Natural killer cell treated with Interleukin-12 subunit alpha and Interleukin-12 subunit beta and Interleukin-15 and Interleukin-18, amount 100 ng/mL, for 72 hours (primary cell): ENCODE data around the gene TNF. TPM values are rescaled to one million over a fixed set of nuclear protein-coding genes. Genes with fewer than 3 reads are reported as not detected.
A peak's percentile ranks its signal among the peaks of the same experiment; 100 is the strongest.
"Not testable (repeated sequence)": the region's sequence is repeated elsewhere in the genome, so short reads cannot be mapped to it uniquely, and the experiment has no call there.

Experiments
- ATAC-seq, 2 donors: fragments of 150-1000 bp; cut with Tn5 transposase in 1 of 2; sonication (Bioruptor Pico), chemical (Tn5 transposase) in 1 of 2; 2 replicates each; pipeline ENCODE4 v1.10.0; 2021
- DNase-seq: peaks from one replicate; pipeline ENCODE4 v3.0.0; 2022; ENCODE audit warnings: low spot score
- H3K27ac Mint-ChIP-seq, 2 donors: 1 replicate in 1 of 2; 2 replicates in 1 of 2; pipeline ENCODE4 v1.8.0; 2022; ENCODE audit warnings: mixed read lengths in 2 of 2, mild to moderate bottlenecking in 1 of 2, moderate library complexity in 1 of 2
- H3K27me3 Mint-ChIP-seq, 2 donors: 1 replicate in 1 of 2; 2 replicates in 1 of 2; pipeline ENCODE4 v1.8.0; 2022; ENCODE audit warnings: mixed read lengths in 2 of 2
- H3K36me3 Mint-ChIP-seq: one replicate; pipeline ENCODE4 v1.8.0; 2022; ENCODE audit warnings: mixed read lengths
- H3K4me1 Mint-ChIP-seq, 2 donors: 1 replicate in 1 of 2; 2 replicates in 1 of 2; pipeline ENCODE4 v1.8.0; 2022; ENCODE audit warnings: low read depth in 2 of 2, mixed read lengths in 2 of 2, mild to moderate bottlenecking in 1 of 2
- H3K4me3 Mint-ChIP-seq: one replicate; pipeline ENCODE4 v1.8.0; 2022; ENCODE audit warnings: mixed read lengths
- H3K9me3 Mint-ChIP-seq: 2 replicates; pipeline ENCODE4 v1.8.0; 2022; ENCODE audit warnings: mixed read lengths
- total RNA-seq, 2 donors: library from RNA; stranded (reverse); gene quantifications; one replicate each; pipeline ENCODE4 v1.2.3, GENCODE V29; 2022

The TNF gene
- total RNA-seq, 2 donors from 2014 or later = 320 to 420 TPM

DNA sequence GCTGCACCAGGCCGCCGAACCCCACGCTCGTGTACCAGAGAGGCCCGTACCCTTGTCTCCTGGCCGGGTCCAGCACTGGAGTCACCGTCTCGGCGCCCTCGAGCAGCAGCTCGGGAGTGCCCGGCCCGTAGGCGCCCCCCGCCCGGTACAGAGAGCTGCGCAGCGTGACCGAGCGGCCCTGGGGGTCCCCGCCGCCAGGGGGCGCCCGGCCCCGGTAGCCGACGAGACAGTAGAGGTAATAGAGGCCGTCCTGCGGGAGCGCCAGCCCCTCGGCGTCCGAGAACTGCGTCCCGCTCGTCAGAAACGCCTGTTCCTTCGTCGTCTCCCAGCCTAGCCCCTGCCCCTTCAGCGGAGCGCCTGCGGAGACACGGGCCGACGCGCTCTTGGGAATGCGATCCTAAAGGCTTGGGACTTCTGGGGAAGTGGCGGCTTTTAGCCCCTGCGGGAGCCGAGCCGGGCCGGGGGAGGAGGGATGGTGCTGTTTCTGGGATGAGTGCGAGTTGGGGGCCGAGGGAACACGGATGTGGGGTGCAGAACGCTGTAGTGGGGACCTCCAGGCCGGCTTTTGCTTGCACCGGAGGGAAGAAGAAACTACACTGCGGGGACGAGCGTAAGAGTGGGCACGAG lies 5.6 kb downstream of the TNF start:
- peak overlapping the region; percentile 88 to 92 for H3K27ac Mint-ChIP-seq
- ATAC-seq (peak; percentile 83 to 86), DNase-seq (peak; percentile 91)
- no peaks in the 10 kb centered on the region for H3K9me3 Mint-ChIP-seq
- H3K27me3 Mint-ChIP-seq = no peaks in the 10 kb centered on the region
- H3K4me1 Mint-ChIP-seq = peaks cover 62 to 69% of the 10 kb centered on the region in 2 donors
- peaks cover 21% of the 10 kb centered on the region for H3K36me3 Mint-ChIP-seq
- peak overlapping the region; percentile 100 for H3K4me3 Mint-ChIP-seq

DNA sequence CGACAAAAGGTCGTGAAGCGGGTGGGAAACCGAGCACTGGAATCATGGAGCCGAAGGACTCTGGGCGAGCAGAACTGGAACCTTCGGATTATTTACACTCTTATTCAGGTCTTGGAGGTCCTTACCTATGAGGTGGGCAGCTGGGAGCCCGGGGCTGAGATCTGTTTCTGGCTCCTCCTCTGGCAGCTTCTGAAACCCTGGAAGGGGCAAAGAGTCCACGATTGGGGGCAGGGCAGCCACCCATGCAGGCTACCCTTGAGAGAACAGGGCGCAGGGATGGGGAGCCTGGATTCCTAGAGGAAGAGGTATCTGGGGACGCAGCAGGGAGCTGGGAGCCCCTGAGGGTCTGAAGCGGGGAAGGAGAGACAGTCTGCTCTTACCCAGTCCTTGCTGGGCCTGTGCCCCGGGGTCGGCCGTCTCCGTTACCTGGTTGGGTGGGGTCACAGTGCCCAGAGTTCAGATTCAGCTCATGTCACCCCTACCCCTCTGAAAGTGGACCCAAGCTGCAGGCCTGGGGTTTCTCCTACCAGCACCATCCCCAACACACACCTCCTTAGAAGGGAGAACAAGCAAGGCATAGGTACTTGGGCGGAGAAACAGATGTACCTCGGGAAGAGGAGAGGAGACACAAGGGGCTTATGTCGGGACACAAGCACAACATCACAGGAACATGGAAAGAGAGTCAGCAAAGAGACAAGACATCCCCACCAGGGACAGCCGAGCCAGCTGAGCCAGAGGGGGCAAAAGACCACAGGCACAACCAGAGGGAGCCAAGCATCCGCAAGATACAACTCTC lies 6.3 kb downstream of the TNF start:
- no peaks in the 10 kb centered on the region for H3K27me3 Mint-ChIP-seq
- no peaks in the 10 kb centered on the region for H3K9me3 Mint-ChIP-seq
- H3K4me3 Mint-ChIP-seq = peak overlapping the region; percentile 100
- peak overlapping the region; percentile 88 to 92 for H3K27ac Mint-ChIP-seq
- no peak for ATAC-seq
- no peak for DNase-seq
- H3K36me3 Mint-ChIP-seq = peaks cover 14% of the 10 kb centered on the region
- H3K4me1 Mint-ChIP-seq = peaks cover 60 to 69% of the 10 kb centered on the region in 2 donors

DNA sequence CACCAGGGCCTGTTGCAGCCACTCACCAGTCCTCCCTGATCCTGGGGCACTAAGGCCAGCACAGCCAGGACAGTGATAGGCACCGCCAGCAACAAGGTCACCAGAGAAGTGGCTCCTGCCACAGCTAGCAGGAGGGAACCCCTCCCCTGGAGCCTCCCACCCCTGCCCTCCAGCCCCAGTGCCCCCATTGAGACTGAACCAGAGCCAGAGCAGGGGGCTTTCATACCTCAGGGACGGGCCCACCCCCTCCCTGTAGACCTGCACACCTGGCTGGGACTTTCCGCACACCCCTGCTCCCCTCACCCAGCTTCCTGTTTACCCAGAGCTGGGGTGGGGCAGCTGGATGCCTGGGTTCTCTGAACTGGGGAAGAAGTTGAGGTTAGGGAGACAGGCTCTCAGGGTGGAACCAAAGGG lies 6.9 kb downstream of the TNF start, which contains the start of gene LTB:
Gene LTB, minus strand, starts transcription at position 195 of the 414 bp plus-strand sequence. Its CDS starts 7 bp downstream, at position 188.
- Mint-ChIP-seq H3K4me1 (peaks cover 61 to 70% of the 10 kb centered on the region in 2 donors), H3K27me3 (no peaks in the 10 kb centered on the region), H3K4me3 (peak within 1 kb of the TSS; percentile 100), H3K36me3 (peaks cover 10% of the 10 kb centered on the region), H3K9me3 (no peaks in the 10 kb centered on the region), H3K27ac (peak within 1 kb of the TSS; percentile 88 to 92)
- no peak for ATAC-seq
- DNase-seq = no peak

DNA sequence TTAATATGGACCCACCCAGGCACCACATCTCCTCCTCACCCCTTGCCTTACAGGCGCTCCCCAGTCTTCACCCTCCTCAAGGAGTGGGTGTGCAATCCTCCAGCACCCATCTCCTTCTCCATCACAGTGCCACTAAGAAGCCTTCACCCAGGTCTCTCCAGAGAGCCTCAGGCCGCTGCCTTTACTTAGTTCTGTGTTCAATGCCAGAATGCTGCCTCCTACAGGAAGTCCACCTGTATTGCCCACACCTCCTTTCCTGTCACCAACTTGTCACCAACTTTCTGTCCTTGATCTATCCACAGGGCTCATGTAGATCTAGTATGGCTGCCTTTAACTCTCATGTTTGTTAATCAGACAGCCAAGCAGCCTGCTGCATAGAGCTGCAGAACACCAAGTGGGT lies 10.1 kb downstream of the TNF start:
- peaks cover 56 to 74% of the 10 kb centered on the region in 2 donors for H3K4me1 Mint-ChIP-seq
- H3K9me3 Mint-ChIP-seq = no peaks in the 10 kb centered on the region
- H3K27ac Mint-ChIP-seq = peak overlapping the region; percentile 87 to 88
- H3K27me3 Mint-ChIP-seq = no peaks in the 10 kb centered on the region
- H3K4me3 Mint-ChIP-seq = peak overlapping the region; percentile 64
- no peak for DNase-seq
- peaks cover 11% of the 10 kb centered on the region for H3K36me3 Mint-ChIP-seq
- ATAC-seq = no peak

DNA sequence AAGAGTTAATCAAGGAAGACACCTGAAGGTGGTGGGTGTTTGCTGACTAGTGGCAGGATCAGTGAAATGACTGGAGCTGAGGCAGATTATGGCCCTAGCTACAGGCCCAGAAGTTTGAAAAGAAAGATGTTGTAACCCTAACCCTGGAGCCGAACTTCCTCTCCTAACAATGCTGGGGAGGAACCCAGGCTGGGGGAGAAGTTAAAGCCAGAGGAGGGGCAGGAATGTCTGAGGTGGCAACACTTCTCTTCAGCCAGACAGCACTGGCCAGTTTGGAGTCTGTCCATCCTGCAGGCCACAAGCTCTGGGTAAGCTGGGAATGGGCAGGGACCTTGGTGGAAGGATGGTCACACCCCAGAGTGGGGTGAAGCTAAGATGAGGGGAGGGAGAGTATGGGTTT lies 10.6 kb downstream of the TNF start, which contains the start of gene LST1:
Gene LST1, plus strand, starts transcription at position 270 of the 400 bp plus-strand sequence. CDS start 1,023 bp downstream, outside the sequence.
- H3K4me3 Mint-ChIP-seq = peak within 1 kb of the TSS; percentile 90
- H3K9me3 Mint-ChIP-seq = no peaks in the 10 kb centered on the region
- DNase-seq (no peak), ATAC-seq (peak in 1 of 2 donors; percentile 14)
- peak within 1 kb of the TSS; percentile 87 to 88 for H3K27ac Mint-ChIP-seq
- peaks cover 9% of the 10 kb centered on the region for H3K36me3 Mint-ChIP-seq
- H3K27me3 Mint-ChIP-seq = no peaks in the 10 kb centered on the region
- H3K4me1 Mint-ChIP-seq = peaks cover 57 to 74% of the 10 kb centered on the region in 2 donors

DNA sequence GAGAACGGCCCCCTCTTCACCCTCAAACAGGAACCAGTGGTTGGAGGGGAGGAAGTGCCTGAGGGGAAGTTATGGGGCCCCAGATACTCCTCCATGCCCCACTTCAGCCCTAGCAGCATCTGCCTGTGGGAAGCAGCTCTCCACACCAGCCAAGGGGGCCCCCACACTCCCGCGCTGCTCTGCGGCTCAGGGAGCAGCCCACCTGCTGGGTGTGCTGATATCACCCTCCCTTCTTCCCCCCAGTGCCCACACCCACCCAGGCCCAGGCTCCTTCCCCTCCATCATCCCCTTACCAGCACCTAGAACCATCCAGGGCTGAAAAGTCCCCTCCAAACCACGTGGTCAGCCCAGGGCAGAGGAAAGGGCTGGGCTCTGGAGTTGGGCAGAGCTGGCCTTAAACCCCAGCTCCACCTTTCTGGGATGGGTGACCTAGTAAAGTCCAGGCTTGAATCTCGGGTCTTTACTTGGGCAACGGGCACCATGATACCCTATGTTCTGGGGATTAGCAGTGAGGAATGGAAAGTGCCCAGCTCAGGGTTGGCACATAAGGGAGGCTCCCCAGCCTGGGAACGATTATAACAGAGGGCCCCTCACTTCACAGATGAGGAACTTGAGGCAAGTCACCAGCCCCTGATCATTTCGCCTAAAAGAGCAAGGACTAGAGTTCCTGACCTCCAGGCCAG lies 11.4 kb downstream of the TNF start:
- H3K27ac Mint-ChIP-seq = peak overlapping the region; percentile 87 to 88

DNA sequence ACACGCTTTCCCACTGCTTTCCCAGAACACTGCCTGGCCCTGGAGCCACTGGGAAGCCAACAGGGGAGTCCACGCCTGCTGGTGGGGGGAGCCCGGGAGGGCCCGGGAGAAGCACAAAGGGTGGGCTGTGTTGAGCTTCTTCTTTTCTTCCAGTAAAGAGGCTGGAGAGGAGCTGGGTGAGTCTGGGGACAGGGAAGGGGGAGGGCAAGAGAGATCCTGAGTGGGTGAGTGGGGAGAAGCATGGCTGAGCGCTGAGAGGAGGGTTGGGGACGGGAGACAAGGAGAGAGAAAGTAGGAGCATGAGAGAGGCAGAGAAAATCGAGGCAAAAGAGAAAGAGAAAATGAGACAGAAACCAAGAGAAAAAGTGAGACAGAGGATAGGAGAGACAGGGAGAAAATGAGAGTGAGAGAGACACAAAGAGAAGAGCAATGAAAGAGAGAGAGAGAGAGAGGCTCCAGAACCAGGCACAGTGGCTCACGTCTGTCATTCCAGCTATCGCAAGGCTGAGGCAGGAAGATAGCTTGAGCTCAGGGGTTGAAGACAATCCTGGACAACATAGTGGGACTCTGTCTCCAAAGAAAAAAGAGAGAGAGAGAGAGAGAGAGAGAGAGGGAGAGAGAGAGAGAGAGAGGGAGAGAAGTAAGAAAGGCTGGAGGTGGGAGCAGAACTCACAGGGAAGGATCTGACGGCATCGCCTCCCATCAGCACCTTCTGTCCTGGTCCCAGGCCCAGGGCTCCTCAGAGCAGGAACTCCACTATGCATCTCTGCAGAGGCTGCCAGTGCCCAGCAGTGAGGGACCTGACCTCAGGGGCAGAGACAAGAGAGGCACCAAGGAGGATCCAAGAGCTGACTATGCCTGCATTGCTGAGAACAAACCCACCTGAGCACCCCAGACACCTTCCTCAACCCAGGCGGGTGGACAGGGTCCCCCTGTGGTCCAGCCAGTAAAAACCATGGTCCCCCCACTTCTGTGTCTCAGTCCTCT lies 12.7 kb downstream of the TNF start:
- Mint-ChIP-seq H3K36me3 (peaks cover 7% of the 10 kb centered on the region), H3K27me3 (no peaks in the 10 kb centered on the region), H3K4me1 (peaks cover 47 to 63% of the 10 kb centered on the region in 2 donors), H3K4me3 (peak overlapping the region; percentile 90), H3K9me3 (no peaks in the 10 kb centered on the region), H3K27ac (peak overlapping the region; percentile 87 to 88)
- peak; percentile 7 to 11 for ATAC-seq
- DNase-seq = no peak

More for the DNA sequence above, 11.4 kb downstream of the TNF start:
- ATAC-seq (peak; percentile 40 to 59), DNase-seq (no peak)
- Mint-ChIP-seq H3K4me3 (peak overlapping the region; percentile 90), H3K9me3 (no peaks in the 10 kb centered on the region), H3K27me3 (no peaks in the 10 kb centered on the region), H3K4me1 (peaks cover 50 to 67% of the 10 kb centered on the region in 2 donors), H3K36me3 (peaks cover 7% of the 10 kb centered on the region)

DNA sequence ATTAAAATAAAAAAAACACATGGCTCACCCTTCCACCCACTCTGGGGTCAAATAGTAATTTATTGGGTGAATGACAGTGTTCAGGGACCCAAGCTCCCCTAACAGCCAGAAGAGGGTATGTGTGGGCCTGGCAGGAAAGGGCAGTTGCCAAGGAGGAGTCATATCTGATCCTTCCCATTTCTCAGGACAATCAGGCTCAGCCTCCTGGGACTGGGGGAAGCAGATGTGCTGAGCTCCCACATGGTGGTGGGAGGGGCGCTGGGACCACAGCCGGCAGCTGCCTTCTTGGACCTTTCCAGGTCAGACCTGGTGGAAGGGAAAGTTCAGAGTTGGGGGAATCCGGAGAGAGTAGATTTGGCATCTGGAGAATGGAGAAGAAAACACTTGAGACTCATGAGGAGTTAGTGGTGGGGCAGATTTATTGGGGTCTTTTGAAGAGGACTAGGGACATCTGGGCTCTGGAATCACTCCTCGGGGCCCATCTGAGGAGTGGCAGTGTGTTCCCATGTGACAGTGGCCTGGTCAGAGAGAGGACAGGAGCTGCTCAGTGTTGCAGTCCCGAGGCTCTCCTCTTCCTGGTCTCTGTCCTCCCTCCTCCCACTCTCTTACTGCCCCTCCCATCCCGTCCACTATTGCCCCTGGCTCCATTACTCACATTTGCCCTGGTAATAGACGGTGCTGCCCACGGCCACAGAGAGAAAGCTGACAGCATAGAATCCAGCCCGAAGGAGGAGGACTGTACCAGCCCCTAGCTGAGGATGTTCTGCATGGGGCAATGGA lies 13.7 kb downstream of the TNF start:
- Mint-ChIP-seq H3K36me3 (peaks cover 7% of the 10 kb centered on the region), H3K27me3 (no peaks in the 10 kb centered on the region), H3K27ac (peak overlapping the region; percentile 85 to 87), H3K9me3 (no peaks in the 10 kb centered on the region), H3K4me3 (peak overlapping the region; percentile 1), H3K4me1 (peaks cover 52 to 64% of the 10 kb centered on the region in 2 donors)
- no peak for ATAC-seq
- DNase-seq = no peak

DNA sequence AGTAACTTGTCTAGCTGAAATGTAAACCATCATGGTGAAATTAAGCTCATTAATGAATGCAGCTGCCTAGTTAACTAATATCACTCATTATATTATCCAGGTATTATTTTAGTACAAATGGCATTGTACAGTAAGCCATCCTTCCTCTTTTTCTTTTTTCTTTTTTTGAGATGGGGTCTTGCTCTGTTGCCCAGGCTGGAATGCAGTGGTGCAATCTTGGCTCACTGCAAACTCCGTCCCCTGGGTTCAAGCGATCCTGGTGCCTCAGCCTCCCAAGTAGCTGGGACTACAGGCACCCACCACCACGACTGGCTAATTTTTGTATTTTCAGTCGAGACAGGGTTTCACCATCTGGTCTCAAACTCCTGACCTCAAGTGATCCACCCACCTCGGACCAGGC lies 15.3 kb downstream of the TNF start:
- peak overlapping the region in 1 of 2 donors; percentile 85 for H3K27ac Mint-ChIP-seq
- not testable (repeated sequence) for ATAC-seq, H3K27me3 Mint-ChIP-seq, H3K36me3 Mint-ChIP-seq, H3K9me3 Mint-ChIP-seq, DNase-seq
- H3K4me3 Mint-ChIP-seq = peak overlapping the region; percentile 20
- H3K4me1 Mint-ChIP-seq = peaks cover 54 to 59% of the 10 kb centered on the region in 2 donors

DNA sequence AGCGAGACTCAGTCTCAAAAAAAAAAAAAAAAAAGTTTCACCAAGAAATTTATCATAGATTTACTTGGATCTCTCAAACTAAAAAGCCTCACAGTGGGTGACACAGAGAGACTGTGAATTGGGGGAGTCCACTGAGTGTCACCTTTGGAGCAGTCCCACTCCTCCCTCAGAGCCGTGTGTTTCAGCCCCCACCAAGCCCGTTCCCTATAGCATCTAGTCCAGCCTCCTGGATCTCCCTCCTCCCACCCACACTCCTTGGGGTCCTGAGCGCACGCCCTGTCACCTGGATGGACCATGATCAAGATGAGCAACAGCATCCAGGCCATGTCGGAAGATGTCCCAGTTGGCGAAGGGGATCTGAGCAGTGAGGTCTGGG lies 17.0 kb downstream of the TNF start:
- Mint-ChIP-seq H3K27me3 (no peaks in the 10 kb centered on the region), H3K4me1 (peaks cover 50 to 51% of the 10 kb centered on the region in 2 donors), H3K9me3 (no peaks in the 10 kb centered on the region), H3K4me3 (peak overlapping the region; percentile 82), H3K27ac (peak overlapping the region; percentile 92 to 93), H3K36me3 (peaks cover 7% of the 10 kb centered on the region)
- ATAC-seq (peak; percentile 26 to 56), DNase-seq (no peak)

DNA sequence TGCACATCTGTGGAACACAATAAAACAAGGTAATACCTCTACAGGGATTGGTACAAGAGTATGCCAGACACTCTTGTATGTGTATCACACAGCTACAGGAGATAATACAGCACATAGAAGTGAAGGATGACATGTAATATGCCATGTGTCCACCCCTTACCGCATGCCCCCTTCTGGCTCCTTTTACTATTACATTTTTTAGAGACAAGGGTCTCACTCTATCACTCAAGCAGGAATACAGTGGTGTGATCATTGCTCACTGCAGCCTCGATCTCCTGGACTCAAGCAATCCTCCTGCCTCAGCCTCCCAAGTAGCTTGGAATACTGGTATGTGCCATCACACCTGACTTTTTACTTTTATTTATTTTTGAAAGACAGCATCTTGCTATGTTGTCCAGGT lies 21.6 kb downstream of the TNF start:
- Mint-ChIP-seq H3K4me1 (peaks cover 29 to 42% of the 10 kb centered on the region in 2 donors), H3K27me3 (no peaks in the 10 kb centered on the region), H3K36me3 (no peaks in the 10 kb centered on the region), H3K27ac (peak overlapping the region; percentile 61 to 87), H3K4me3 (peak overlapping the region; percentile 45), H3K9me3 (no peaks in the 10 kb centered on the region)
- DNase-seq (no peak), ATAC-seq (peak; percentile 46 to 62)

DNA sequence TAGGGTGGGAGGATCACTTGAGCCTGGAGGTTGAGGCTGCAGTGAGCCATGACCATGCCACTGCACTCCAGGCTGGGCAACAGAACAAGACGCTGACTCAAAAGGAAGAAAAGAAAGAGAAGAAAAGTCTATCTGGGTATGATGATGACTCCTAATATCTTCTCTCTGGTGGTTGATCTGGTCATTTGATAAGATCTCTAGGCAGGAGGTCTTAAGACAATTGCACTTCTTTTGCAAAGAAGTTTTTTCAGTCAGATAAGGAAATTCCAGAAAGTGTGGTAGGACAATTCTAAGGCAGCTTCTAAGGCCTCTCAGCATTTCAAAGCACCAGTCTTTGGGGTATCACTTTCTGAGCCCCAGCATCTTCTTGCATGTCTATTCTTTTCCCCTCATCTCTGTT lies 32.0 kb downstream of the TNF start:
- H3K36me3 Mint-ChIP-seq = no peaks in the 10 kb centered on the region
- no peaks in the 10 kb centered on the region for H3K9me3 Mint-ChIP-seq
- H3K4me3 Mint-ChIP-seq = no peak overlapping the region
- H3K27ac Mint-ChIP-seq = peak overlapping the region in 1 of 2 donors; percentile 28
- no peak for DNase-seq
- H3K27me3 Mint-ChIP-seq = no peaks in the 10 kb centered on the region
- no peak for ATAC-seq
- no peaks in the 10 kb centered on the region for H3K4me1 Mint-ChIP-seq
